HepG2 (cell line): ENCODE results near the gene ZNF444. TPM values are rescaled to one million over a fixed set of nuclear protein-coding genes. Genes with fewer than 3 reads are reported as not detected.

Experiments used
- AKNA ChIP-seq: sonication (generic); formaldehyde crosslinking; IDR thresholded peaks from 2 replicates; pipeline ENCODE4 v1.4.0; 2020; ENCODE audit warnings: missing genetic modification reagents, borderline replicate concordance
- HINFP ChIP-seq: sonication (generic); formaldehyde crosslinking; IDR thresholded peaks from 2 replicates; pipeline ENCODE4 v1.4.0; 2020; ENCODE audit warnings: low read depth, mild to moderate bottlenecking, missing genetic modification reagents
- HNF1A ChIP-seq, 2 experiments: sonication (generic) in 1 of 2; formaldehyde crosslinking in 1 of 2; IDR thresholded peaks; 2 replicates each; pipeline versions ENCODE4 v1.4.0 to v1.6.1; 2016 to 2020; ENCODE audit warnings: borderline replicate concordance in 1 of 2, low read depth in 1 of 2, mild to moderate bottlenecking in 1 of 2, missing genetic modification reagents in 1 of 2
- HNRNPL ChIP-seq: fragments of 200-400 bp; formaldehyde crosslinking; IDR thresholded peaks from 2 replicates; pipeline ENCODE4 v1.6.1; 2017; ENCODE audit warnings: mild to moderate bottlenecking, low read depth, low read length
- HNRNPLL ChIP-seq: fragments of 200-400 bp; formaldehyde crosslinking; IDR thresholded peaks from 2 replicates; pipeline ENCODE4 v1.6.1; 2017; ENCODE audit warnings: mild to moderate bottlenecking, low read depth, low read length; ENCODE audit not compliant: poor library complexity, severe bottlenecking
- IRF1 ChIP-seq: sonication (generic); formaldehyde crosslinking; IDR thresholded peaks from 2 replicates; pipeline ENCODE4 v1.4.0; 2020; ENCODE audit warnings: low read depth, mild to moderate bottlenecking, missing genetic modification reagents
- KMT2B ChIP-seq: IDR thresholded peaks from 2 replicates; pipeline ENCODE4 v1.6.1; 2016; ENCODE audit warnings: missing genetic modification reagents, missing compliant biosample characterization
- NFKB2 ChIP-seq: sonication (generic); formaldehyde crosslinking; IDR thresholded peaks from 2 replicates; pipeline ENCODE4 v1.4.0; 2020; ENCODE audit warnings: missing genetic modification reagents, borderline replicate concordance
- NFRKB ChIP-seq: fragments of 450-650 bp; IDR thresholded peaks from 2 replicates; pipeline ENCODE4 v1.6.1; 2017
- PHB2 ChIP-seq: fragments of 450-650 bp; IDR thresholded peaks from 2 replicates; pipeline ENCODE4 v1.6.1; 2018; ENCODE audit not compliant: partially characterized antibody
- PRPF4 ChIP-seq: fragments of 200-400 bp; formaldehyde crosslinking; IDR thresholded peaks from 2 replicates; pipeline ENCODE4 v1.6.1; 2016; ENCODE audit warnings: low read length, low read depth; ENCODE audit not compliant: poor library complexity, severe bottlenecking
- THAP7 ChIP-seq: sonication (generic); formaldehyde crosslinking; IDR thresholded peaks from 2 replicates; pipeline ENCODE4 v1.8.1; 2023; ENCODE audit warnings: mild to moderate bottlenecking, missing genetic modification reagents
- THYN1 ChIP-seq: sonication (generic); formaldehyde crosslinking; IDR thresholded peaks from 2 replicates; pipeline ENCODE4 v1.8.1; 2023; ENCODE audit warnings: low read depth, mild to moderate bottlenecking, moderate library complexity, missing genetic modification reagents, borderline replicate concordance
- ZNF138 ChIP-seq: sonication (generic); formaldehyde crosslinking; IDR thresholded peaks from 2 replicates; pipeline ENCODE4 v1.5.0; 2020; ENCODE audit warnings: mild to moderate bottlenecking, low read depth, missing genetic modification reagents
- polyA plus RNA-seq, 8 experiments: library from polyadenylated mRNA; depleted of rRNA in 3 of 8; stranded (reverse) in 7 of 8; unstranded in 1 of 8; fragments of >200 nt; fragmentation: Illumina TruSeq in 4 of 8; extraction: Trizol in 4 of 8; gene quantifications; 2 replicates each; pipeline versions ENCODE4 v1.2.1 to v1.2.3, GENCODE V29; 2011 to 2016; ENCODE audit warnings: low read depth in 4 of 8, missing spikeins in 1 of 8, mixed read lengths in 1 of 8; ENCODE audit not compliant: insufficient read depth in 1 of 8
- total RNA-seq, 5 experiments: library from RNA; depleted of rRNA; stranded (reverse); fragments of >200 nt; fragmentation: Illumina TruSeq; extraction: Trizol; gene quantifications; 2 replicates each; pipeline ENCODE4 v1.2.3, GENCODE V29; 2016; ENCODE audit warnings: low read depth in 1 of 5

Gene ZNF444
- total and polyA plus RNA-seq, 2 of the 13 experiments (the other 11 are each of a cell fraction or from before 2014, with no cell fraction given): 27.4 to 30.3 TPM

- TF ChIP-seq KMT2B (peak; percentile 60; the same call in 1 of the 2 replicates), HINFP (CRISPR knock-in tag) (peak; percentile 76), THYN1 (CRISPR knock-in tag) (no peak), HNRNPL (no peak), HNRNPLL (peak; percentile 71), PRPF4 (no peak), NFRKB (no peak), AKNA (no peak), PHB2 (no peak), HNF1A (IDR thresholded peaks at IDR 0.05; ENCODE audit: low read depth) (no peak), HNF1A (CRISPR knock-in tag; IDR thresholded peaks at IDR 0.05; ENCODE audit: borderline replicate concordance) (peak; percentile 81; the same call in 1 of the 2 replicates), ZNF138 (no peak), NFKB2 (CRISPR knock-in tag) (no peak; the same call in 1 of the 2 replicates), THAP7 (CRISPR knock-in tag) (peak; percentile 69), IRF1 (CRISPR knock-in tag) (no peak)
Measured at GRCh38 chr19:56121180-56122167, 19.6 kb upstream of the ZNF444 start, which contains the start of gene ZNF787 (continued).
